HCT116 (cell line): ENCODE data around the gene C12orf57. TPM values are rescaled to one million over a fixed set of nuclear protein-coding genes. Genes with fewer than 3 reads are reported as not detected.
A peak's percentile ranks its signal among the peaks of the same experiment; 100 is the strongest.

Experiments
- ATAC-seq: fragments of 200-7000 bp; cut with Tn5 transposase; 2 replicates; pipeline ENCODE4 v1.9.1; 2020; ENCODE audit warnings: mild to moderate bottlenecking, moderate library complexity
- BruUV-seq: library from RNA; stranded (reverse); fragments of 400-500 nt; replicated peaks from 2 replicates; lab custom pipeline; 2021; lab: Mats Ljungman, UMichigan
- CTCF ChIA-PET: fragments of 300-600 bp; sonication (Branson Sonifier 250); formaldehyde crosslinking; loops from one replicate; lab custom pipeline; 2021; ENCODE audit warnings: antibody characterized with exemption; lab: Charles Lee
- POLR2A ChIA-PET: fragments of 300-600, 350-600 bp; sonication (Branson Sonifier 250); formaldehyde crosslinking; loops from one replicate; lab custom pipeline; 2021; ENCODE audit warnings: antibody characterized with exemption; lab: Charles Lee
- RAD21 ChIA-PET, 2 experiments: fragments of 300-600 bp; sonication (Branson Sonifier 250); formaldehyde crosslinking; loops; one replicate each; lab custom pipeline; 2023; ENCODE audit warnings: low total read pairs in 2 of 2; ENCODE audit not compliant: uncharacterized antibody in 2 of 2, unreplicated experiment in 2 of 2, low non-redundant PET in 1 of 2; lab: Charles Lee
- DNase-seq: peaks from one replicate; pipeline ENCODE4 v3.0.0-alpha.2; 2010; ENCODE audit warnings: low read depth, low spot score
- H2AFZ ChIP-seq: fragments of 200-600 bp; shearing (Covaris generic), sonication (generic); 2 replicates; pipeline ENCODE4 v1.6.1; 2017; ENCODE audit warnings: low read depth, mixed run types, mixed read lengths, antibody characterized with exemption, low read length; ENCODE audit not compliant: poor library complexity, severe bottlenecking
- H3K27ac ChIP-seq: 2 replicates; pipeline ENCODE4 v1.5.1; 2012; ENCODE audit warnings: low read depth, low read length
- H3K27me3 ChIP-seq: fragments of 200-600 bp; sonication (generic); 2 replicates; pipeline ENCODE4 v1.6.1; 2016; ENCODE audit warnings: mixed run types, low read length, mixed read lengths; ENCODE audit not compliant: insufficient read depth
- H3K36me3 ChIP-seq, 2 experiments: fragments of 200-500 bp in 1 of 2; fragments of 200-600 bp in 1 of 2; sonication (Bioruptor generic) in 1 of 2; sonication (generic) in 1 of 2; 2 replicates each; pipeline versions ENCODE4 v1.5.1 to v1.6.1; 2014 to 2016; ENCODE audit warnings: low read length in 2 of 2, inconsistent platforms in 1 of 2, mixed read lengths in 1 of 2, mixed run types in 1 of 2; ENCODE audit not compliant: insufficient read depth in 2 of 2, control insufficient read depth in 1 of 2
- H3K4me1 ChIP-seq, 2 experiments: fragments of 200-600 bp in 1 of 2; sonication (generic) in 1 of 2; 2 replicates each; pipeline versions ENCODE4 v1.5.1 to v1.6.1; 2012 to 2017; ENCODE audit warnings: low read length in 2 of 2, inconsistent platforms in 1 of 2, mild to moderate bottlenecking in 1 of 2, mixed read lengths in 1 of 2, mixed run types in 1 of 2, moderate library complexity in 1 of 2; ENCODE audit not compliant: insufficient read depth in 2 of 2, control insufficient read depth in 1 of 2
- H3K4me2 ChIP-seq: fragments of 200-600 bp; sonication (generic); 2 replicates; pipeline ENCODE4 v1.6.1; 2017; ENCODE audit warnings: mixed run types, low read length, mixed read lengths
- H3K4me3 ChIP-seq, 2 experiments: fragments of 200-600 bp in 1 of 2; sonication (generic) in 1 of 2; replicated peaks in 1 of 2; 2 replicates each; pipeline ENCODE4 v1.5.1; 2011 to 2016; ENCODE audit warnings: low read length in 2 of 2, control low read depth in 1 of 2, low read depth in 1 of 2, mild to moderate bottlenecking in 1 of 2, mixed read lengths in 1 of 2, mixed run types in 1 of 2
- H3K79me2 ChIP-seq: fragments of 200-600 bp; sonication (generic); 2 replicates; pipeline ENCODE4 v1.6.1; 2017; ENCODE audit warnings: mild to moderate bottlenecking, mixed run types, low read length, moderate library complexity, mixed read lengths; ENCODE audit not compliant: insufficient read depth
- H3K9ac ChIP-seq: fragments of 200-600 bp; sonication (generic); 2 replicates; pipeline ENCODE4 v1.6.1; 2016; ENCODE audit warnings: low read length, mixed read lengths
- H3K9me2 ChIP-seq: fragments of 200-600 bp; sonication (generic), shearing (Covaris generic); 2 replicates; pipeline ENCODE4 v1.6.1; 2017; ENCODE audit warnings: mixed run types, mild to moderate bottlenecking, moderate library complexity; ENCODE audit not compliant: insufficient read depth
- H3K9me3 ChIP-seq, 2 experiments: fragments of 200-500 bp in 1 of 2; fragments of 200-600 bp in 1 of 2; sonication (Bioruptor generic) in 1 of 2; sonication (generic) in 1 of 2; 2 replicates each; pipeline ENCODE4 v1.6.1; 2014 to 2017; ENCODE audit warnings: low read length in 2 of 2, mixed read lengths in 2 of 2, inconsistent platforms in 1 of 2, low read depth in 1 of 2, mild to moderate bottlenecking in 1 of 2, mixed run types in 1 of 2, moderate library complexity in 1 of 2; ENCODE audit not compliant: control insufficient read depth in 1 of 2, insufficient read depth in 1 of 2
- H4K20me1 ChIP-seq: fragments of 200-600 bp; sonication (generic), shearing (Covaris generic); 2 replicates; pipeline ENCODE4 v1.6.1; 2017; ENCODE audit warnings: mixed run types, mild to moderate bottlenecking, moderate library complexity; ENCODE audit not compliant: insufficient read depth
- POLR2A ChIP-seq: IDR thresholded peaks from 2 replicates; pipeline ENCODE4 v1.7.0; 2011; ENCODE audit warnings: borderline replicate concordance; ENCODE audit not compliant: insufficient read depth, insufficient read length; ENCODE audit errors: extremely low read depth
- POLR2AphosphoS5 ChIP-seq: IDR thresholded peaks from 2 replicates; pipeline ENCODE4 v1.6.1; 2011; ENCODE audit warnings: mild to moderate bottlenecking, low read depth, low read length, moderate library complexity
- YY1 ChIP-seq: IDR thresholded peaks from 2 replicates; pipeline ENCODE4 v1.6.1; 2011; ENCODE audit warnings: low read length, low read depth, moderate library complexity, mild to moderate bottlenecking; ENCODE audit not compliant: insufficient replicate concordance; ENCODE audit errors: extremely low read depth
- ZFX ChIP-seq: fragments of 450-650 bp; IDR thresholded peaks from 2 replicates; pipeline ENCODE4 v1.6.1; 2017
- intact Hi-C: fragments of 100-400 bp; cut with micrococcal nuclease; formaldehyde crosslinking; loops from 2 replicates; pipeline ENCODE4 v1.10.0; 2022
- total RNA-seq: library from RNA; stranded (reverse); gene quantifications from one replicate; pipeline ENCODE4 v1.2.1, GENCODE V29; 2021; ENCODE audit not compliant: unreplicated experiment
- TF ChIP-seq, protein P1 (sequence below): IDR thresholded peaks from 2 replicates; pipeline ENCODE4 v1.6.1; 2012; ENCODE audit warnings: low read depth
- TF ChIP-seq, protein P2 (sequence below), 3 experiments: fragments of 200-600 bp in 1 of 3; sonication (generic) in 1 of 3; IDR thresholded peaks in 2 of 3; conservative IDR thresholded peaks in 1 of 3; 2 replicates each; pipeline ENCODE4 v1.5.1; 2012 to 2017; ENCODE audit warnings: low read depth in 2 of 3, low read length in 2 of 3, antibody characterized with exemption in 1 of 3, borderline replicate concordance in 1 of 3, control low read depth in 1 of 3, mild to moderate bottlenecking in 1 of 3, mixed read lengths in 1 of 3, mixed run types in 1 of 3, moderate library complexity in 1 of 3; ENCODE audit not compliant: insufficient read depth in 1 of 3

The C12orf57 gene
- total RNA-seq, 1 experiment from 2014 or later: 202 TPM

DNA sequence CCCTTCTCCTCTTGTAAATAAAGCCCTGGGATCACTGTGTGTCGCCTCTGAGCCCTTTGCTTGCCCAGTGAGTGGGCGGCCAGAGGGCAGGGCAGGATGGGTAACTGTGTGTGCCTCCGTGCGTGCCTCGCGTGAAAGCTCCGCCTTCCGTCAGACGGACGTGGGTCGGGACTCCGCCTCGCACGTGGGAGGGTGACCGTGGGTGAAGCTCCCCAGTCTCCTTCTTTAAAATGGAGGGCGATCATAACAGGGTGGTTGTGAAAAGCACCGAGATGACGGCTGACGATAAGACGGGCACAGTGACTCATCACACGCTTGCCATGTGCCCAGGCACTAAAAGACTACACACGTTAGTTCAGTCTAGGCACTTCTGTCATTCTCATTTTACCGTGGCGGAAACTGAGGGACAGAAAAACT is 17.5 kb downstream of the C12orf57 start:
- TSS peak; percentile 59 for BruUV-seq

DNA sequence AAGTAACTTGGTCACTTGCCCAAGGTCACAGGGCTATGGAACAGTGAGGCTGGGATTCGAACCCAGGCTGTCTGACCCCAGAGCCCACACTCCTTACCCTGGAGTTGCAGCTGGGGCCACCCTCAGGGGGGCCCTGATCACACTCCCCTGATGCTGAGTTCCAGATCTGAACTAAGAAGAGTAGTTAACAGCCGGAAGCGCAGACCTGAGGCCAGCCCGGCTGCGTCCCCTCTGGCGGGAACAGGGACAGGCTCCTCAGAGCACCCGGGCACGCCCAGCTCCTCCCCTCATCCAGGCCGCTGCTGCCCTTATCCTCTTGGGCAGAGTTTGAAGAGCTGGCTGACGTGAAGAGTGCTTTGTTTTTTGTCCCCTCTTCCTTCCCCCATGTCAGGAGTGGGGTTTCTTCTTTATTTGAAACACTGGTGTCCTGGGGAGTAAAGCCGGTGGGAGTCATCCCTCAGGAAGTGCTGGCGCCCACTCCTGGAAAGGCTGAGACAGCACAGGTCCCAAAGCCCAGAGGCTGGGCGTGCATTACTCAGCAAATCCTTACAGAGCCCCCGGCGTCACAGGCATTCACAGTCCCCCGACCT is 18.0 kb downstream of the C12orf57 start:
- no TSS peak for BruUV-seq
- intact Hi-C loops: loop anchor here (1.0 to 5.0 kb wide), 2 partner anchors 15 to 209 kb away; partner anchors contain the start of gene MLF2

More for the DNA sequence above, 17.5 kb downstream of the C12orf57 start:
- Histone ChIP-seq H3K9me3 (no peaks in the 10 kb centered on the region), H3K4me1 (peaks cover 28 to 52% of the 10 kb centered on the region in 2 experiments), H3K79me2 (peaks cover 34% of the 10 kb centered on the region), H3K36me3 (peaks cover 2 to 10% of the 10 kb centered on the region in 2 experiments; a peak in 2 of 4 replicates), H3K4me3 (peak overlapping the region; percentile 96 to 99), H3K27ac (peak overlapping the region; percentile 97), H3K4me2 (peak overlapping the region; percentile 87), H4K20me1 (peaks cover 8% of the 10 kb centered on the region; the same call in 1 of the 2 replicates), H2AFZ (no peak overlapping the region), H3K9ac (peak overlapping the region; percentile 100), H3K27me3 (no peaks in the 10 kb centered on the region), H3K9me2 (no peaks in the 10 kb centered on the region)
- RAD21 ChIA-PET: interaction anchor here in 1 of 2 experiments (1.5 to 4.0 kb wide), 2 partner anchors 16 to 36 kb away, joined by 3 to 22 read pairs; no protein-coding TSS in a partner anchor
- peak; percentile 31 for ATAC-seq
- TF ChIP-seq POLR2A (peak; percentile 44), YY1 (peak; percentile 66), ZFX (no peak)
- POLR2A ChIA-PET: interaction anchor here (0.7 to 9.9 kb wide), 18 partner anchors 9 to 195 kb away, joined by 3 to 269 read pairs (median 4); partner anchors contain the start of genes ATN1, C12orf57, LPCAT3 and PHB2
- CTCF ChIA-PET: interaction anchor here (1.1 to 6.0 kb wide), 6 partner anchors 11 to 147 kb away, joined by 3 to 101 read pairs (median 8); partner anchors contain the start of genes C12orf57, LPCAT3, RNU7-1 and SPSB2
- intact Hi-C loops: loop anchor here (1.0 to 5.0 kb wide), 2 partner anchors 15 to 209 kb away; partner anchors contain the start of gene MLF2
- no peak for DNase-seq

More for the DNA sequence above, 18.0 kb downstream of the C12orf57 start:
- no peaks in the 10 kb centered on the region for H3K9me3 ChIP-seq
- H3K4me2 ChIP-seq: peak overlapping the region; percentile 87
- peaks cover 6 to 13% of the 10 kb centered on the region in 2 experiments; a peak in 2 of 4 replicates for H3K36me3 ChIP-seq
- ATAC-seq (peak; percentile 54), DNase-seq (peak; percentile 73)
- peaks cover 36% of the 10 kb centered on the region for H3K79me2 ChIP-seq
- peak; percentile 56; the same call in 1 of the 2 replicates for TF ChIP-seq POLR2AphosphoS5
- TF ChIP-seq, protein P1, sequence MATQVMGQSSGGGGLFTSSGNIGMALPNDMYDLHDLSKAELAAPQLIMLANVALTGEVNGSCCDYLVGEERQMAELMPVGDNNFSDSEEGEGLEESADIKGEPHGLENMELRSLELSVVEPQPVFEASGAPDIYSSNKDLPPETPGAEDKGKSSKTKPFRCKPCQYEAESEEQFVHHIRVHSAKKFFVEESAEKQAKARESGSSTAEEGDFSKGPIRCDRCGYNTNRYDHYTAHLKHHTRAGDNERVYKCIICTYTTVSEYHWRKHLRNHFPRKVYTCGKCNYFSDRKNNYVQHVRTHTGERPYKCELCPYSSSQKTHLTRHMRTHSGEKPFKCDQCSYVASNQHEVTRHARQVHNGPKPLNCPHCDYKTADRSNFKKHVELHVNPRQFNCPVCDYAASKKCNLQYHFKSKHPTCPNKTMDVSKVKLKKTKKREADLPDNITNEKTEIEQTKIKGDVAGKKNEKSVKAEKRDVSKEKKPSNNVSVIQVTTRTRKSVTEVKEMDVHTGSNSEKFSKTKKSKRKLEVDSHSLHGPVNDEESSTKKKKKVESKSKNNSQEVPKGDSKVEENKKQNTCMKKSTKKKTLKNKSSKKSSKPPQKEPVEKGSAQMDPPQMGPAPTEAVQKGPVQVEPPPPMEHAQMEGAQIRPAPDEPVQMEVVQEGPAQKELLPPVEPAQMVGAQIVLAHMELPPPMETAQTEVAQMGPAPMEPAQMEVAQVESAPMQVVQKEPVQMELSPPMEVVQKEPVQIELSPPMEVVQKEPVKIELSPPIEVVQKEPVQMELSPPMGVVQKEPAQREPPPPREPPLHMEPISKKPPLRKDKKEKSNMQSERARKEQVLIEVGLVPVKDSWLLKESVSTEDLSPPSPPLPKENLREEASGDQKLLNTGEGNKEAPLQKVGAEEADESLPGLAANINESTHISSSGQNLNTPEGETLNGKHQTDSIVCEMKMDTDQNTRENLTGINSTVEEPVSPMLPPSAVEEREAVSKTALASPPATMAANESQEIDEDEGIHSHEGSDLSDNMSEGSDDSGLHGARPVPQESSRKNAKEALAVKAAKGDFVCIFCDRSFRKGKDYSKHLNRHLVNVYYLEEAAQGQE: no peak
- TF ChIP-seq YY1: peak; percentile 36
- TF ChIP-seq, protein P2, sequence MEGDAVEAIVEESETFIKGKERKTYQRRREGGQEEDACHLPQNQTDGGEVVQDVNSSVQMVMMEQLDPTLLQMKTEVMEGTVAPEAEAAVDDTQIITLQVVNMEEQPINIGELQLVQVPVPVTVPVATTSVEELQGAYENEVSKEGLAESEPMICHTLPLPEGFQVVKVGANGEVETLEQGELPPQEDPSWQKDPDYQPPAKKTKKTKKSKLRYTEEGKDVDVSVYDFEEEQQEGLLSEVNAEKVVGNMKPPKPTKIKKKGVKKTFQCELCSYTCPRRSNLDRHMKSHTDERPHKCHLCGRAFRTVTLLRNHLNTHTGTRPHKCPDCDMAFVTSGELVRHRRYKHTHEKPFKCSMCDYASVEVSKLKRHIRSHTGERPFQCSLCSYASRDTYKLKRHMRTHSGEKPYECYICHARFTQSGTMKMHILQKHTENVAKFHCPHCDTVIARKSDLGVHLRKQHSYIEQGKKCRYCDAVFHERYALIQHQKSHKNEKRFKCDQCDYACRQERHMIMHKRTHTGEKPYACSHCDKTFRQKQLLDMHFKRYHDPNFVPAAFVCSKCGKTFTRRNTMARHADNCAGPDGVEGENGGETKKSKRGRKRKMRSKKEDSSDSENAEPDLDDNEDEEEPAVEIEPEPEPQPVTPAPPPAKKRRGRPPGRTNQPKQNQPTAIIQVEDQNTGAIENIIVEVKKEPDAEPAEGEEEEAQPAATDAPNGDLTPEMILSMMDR (IDR thresholded peaks at IDR 0.05 in 2 of 3, conservative IDR thresholded peaks at IDR 0.05 in 1 of 3; ENCODE audit: borderline replicate concordance in 1 of 3, insufficient read depth in 1 of 3, low read depth in 2 of 3, low read length in 2 of 3): peak in 2 of 3 experiments; percentile 65 to 84; a peak in 4 of 6 replicates
- ChIA-PET CTCF (interaction anchor here (1.1 to 6.0 kb wide), 6 partner anchors 12 to 146 kb away, joined by 3 to 101 read pairs (median 8); partner anchors contain the start of genes C12orf57, LPCAT3, RNU7-1 and SPSB2), RAD21 (interaction anchor here (0.5 to 4.0 kb wide), 6 partner anchors 15 to 153 kb away, joined by 3 to 22 read pairs (median 4); partner anchors contain the start of genes C12orf57 (in 1 of the 2) and RNU7-1 (in 1 of the 2)), POLR2A (interaction anchor here (0.7 to 9.9 kb wide), 19 partner anchors 8 to 195 kb away, joined by 3 to 269 read pairs (median 4); partner anchors contain the start of genes ATN1, C12orf57, C1RL and LPCAT3)
- H3K27ac ChIP-seq: peak overlapping the region; percentile 97
- peaks cover 8% of the 10 kb centered on the region; the same call in 1 of the 2 replicates for H4K20me1 ChIP-seq
- no peak overlapping the region for H2AFZ ChIP-seq
- no peaks in the 10 kb centered on the region for H3K9me2 ChIP-seq
- H3K27me3 ChIP-seq: no peaks in the 10 kb centered on the region
- peaks cover 28 to 53% of the 10 kb centered on the region in 2 experiments for H3K4me1 ChIP-seq
- peak overlapping the region; percentile 100 for H3K9ac ChIP-seq
- H3K4me3 ChIP-seq: peak overlapping the region; percentile 96 to 99
